GM21528 (cell line): ENCODE data around the gene GLIS1.

Experiments used
- ATAC-seq: cut with Tn5 transposase; IDR thresholded peaks from one replicate; pipeline ENCODE4 v1.9.1; 2021; ENCODE audit warnings: mild to moderate bottlenecking, moderate library complexity; ENCODE audit not compliant: unreplicated experiment, low FRiP score

Gene GLIS1

DNA sequence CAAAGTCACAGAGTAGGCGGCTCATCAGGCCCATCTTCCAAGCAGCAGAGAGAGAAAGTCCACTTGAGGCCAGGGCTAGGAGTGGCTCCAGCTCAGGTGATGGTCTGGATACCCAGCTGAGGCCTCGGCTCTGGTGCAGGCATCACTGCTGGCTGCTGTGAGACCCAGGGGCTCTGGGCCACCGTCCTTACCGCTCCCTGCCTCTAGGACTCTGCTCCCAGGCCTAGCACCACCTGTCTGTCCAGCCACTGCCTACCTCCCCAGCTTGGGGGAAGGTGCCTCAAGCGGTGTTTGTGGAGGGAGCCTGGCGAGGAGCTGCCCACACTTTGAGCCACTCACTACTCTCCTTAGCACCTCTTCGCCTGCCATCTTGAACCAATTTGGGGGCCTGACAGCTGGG, 221.9 kb downstream of the GLIS1 start:
- ATAC-seq, result no peak

DNA sequence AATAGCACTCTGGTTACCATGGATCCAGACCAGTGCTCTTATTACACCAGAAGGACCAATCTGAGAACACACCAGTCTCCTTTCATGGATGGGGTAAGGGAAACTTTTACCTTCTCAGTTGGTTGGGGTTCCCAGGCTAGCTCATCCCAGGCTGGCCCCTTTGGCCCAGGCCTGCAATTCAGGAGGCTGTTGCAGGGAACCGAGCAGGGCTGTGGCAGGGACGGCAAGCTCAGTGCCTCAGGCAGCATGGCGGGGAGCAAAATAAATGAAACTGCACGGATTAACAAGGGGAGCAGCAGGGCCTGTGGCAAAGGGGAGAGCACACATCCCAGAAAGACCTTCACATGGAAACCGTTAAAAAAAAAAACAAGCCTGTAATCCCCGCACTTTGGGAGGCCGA, 222.8 kb downstream of the GLIS1 start:
- ATAC-seq, result no peak

DNA sequence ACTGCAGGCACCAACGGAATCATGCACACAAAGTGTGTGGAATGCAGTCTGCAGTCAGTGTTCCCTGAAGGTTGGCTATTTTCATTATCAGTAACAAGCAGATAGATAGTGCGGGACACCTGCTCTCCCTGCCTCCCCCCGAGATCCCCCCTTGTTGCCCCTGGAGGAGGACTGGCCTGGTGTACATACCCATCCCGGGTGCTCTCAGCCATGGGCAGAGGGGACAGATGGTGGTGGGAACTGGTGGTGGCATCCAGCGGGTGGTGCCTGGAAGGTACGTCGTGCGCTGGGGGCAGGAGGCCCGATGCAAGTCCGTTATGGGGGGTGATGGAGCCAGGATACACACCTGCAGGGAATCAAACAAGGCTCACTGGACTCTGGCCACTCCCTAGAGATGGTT, 224.5 kb downstream of the GLIS1 start:
- ATAC-seq, result no peak

DNA sequence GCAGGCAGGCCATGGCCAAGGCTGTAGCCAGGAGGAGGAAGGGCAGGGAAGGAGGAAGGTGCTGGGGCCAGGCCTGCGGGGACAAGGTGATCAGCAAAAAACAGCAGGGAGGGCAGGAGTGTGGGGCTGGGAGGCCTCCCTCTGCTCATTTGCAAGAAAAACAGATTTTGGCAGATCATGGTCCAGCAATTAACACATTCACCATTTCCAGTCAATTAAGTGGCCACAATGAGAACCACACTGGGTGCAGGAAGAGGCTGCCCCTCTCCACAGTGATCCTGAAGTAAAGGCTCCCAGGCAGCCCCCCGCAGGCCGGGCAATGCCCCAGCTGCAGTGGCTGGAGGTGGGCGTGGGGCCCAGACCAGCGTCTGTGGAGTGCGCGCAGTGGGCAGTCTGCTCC, 225.1 kb downstream of the GLIS1 start:
- ATAC-seq, result no peak

DNA sequence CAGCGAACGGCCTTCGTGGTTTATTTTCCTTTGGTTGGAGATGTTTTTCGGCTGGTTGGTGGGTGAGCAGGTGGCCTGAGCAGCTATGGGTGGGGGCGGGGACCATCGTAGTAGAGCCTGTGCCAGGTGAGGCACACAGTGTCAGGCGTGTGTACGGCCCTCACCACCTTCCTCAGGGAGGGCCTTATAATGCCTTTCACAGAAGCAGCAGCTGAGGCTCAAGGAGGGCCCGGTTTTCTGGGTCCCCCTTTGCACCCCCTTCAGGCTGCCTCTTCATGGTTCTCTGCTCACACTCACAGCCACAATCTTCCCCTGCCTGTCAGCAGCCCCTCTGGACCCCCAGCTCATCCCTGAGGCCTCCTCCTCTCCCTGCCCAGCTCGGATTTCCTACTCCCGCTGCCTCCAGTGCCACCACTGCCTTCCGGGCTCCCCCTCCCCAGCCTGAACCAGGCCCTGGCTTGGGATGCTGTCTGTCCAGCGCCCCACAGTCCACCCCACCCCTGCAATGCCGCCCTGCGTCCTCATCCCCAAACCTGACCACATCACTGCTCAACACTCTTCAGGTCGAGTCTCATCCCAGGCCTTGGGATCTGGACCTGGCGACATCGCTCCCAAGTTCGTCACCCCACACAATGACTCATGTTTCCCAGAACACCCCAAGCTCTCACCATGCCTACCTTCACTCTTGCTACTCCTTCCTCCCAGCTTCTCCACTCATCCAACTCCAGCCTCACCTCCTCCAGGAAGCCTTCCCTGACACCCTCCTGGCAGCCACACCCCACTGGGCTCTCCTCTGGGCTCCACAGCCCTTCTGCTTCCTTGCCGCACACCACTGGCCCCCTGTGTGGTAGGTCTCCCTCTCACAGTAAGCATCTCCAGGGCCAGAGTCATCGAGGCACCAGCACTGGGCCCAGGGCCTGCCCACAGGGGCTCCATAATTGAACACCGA, 225.9 kb downstream of the GLIS1 start:
- no peak for ATAC-seq

DNA sequence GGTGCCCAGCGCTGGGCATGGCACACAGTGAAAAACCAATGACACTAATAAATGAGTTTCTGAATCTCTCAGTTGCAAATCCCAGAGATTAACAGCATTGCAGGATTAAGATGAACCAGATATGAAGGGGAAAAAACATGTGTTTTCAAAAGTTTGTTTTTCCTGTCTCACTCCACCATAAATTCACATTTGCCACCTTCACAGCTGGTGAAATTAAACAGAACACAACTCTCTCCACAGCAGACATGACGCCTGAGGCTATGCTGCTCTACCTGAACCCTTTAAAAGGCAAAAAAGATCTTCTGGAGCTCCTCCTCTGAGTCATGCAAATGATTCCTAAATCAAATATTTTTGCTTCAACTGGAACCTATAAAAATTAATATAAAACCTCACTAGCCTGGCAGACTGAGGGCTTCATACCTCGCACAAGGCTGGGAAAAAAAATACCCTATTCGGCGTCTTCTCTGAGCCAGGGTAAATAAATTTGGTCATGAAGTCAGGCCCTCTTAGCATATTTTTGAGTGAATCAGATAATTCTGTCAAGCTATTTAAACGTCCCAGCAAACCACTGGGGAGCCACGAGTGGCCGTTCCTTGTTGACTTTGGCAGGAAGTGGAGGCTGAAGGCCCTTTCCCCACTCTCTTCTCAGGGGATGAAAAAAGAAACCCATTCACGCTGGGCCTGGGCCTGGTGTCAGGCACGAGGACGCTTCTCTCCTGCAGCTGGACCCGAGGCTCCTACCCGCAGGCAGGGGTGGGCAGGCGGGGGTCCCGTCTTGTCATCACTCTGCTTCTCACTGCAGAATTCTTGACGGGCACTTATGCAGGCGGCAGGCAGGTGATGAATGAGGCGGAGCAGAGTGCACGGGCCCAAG, 226.8 kb downstream of the GLIS1 start:
- ATAC-seq, result no peak

DNA sequence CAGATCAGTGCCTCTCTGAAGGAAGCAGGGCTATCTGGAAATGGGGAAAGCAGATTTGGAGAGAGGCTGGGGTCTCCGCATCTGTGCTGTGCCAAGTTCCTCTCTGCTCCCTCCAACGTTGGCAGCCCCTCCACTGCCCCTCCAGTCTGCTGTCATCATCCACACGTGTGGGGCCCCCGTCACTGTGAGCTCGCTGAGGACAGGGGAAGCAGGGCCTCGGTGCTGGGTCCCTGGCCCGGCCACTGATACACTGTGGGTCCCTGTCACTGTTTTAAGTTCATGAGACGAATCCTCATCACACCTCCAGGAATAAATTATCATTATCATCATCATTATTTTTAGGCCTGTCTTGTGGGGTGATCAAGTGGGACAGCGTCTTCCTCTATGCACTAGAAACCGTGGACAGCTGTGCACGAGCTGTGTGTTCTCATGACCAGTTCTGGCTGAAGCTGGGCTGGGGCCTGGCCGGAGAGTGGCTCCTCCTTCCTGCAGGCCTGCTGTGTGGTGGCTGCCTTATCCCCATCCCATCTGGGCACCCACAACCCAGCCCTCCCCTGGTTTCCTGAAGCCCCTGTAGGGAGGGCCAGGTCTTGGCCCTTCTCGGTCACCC, 227.5 kb downstream of the GLIS1 start:
- ATAC-seq, result no peak

DNA sequence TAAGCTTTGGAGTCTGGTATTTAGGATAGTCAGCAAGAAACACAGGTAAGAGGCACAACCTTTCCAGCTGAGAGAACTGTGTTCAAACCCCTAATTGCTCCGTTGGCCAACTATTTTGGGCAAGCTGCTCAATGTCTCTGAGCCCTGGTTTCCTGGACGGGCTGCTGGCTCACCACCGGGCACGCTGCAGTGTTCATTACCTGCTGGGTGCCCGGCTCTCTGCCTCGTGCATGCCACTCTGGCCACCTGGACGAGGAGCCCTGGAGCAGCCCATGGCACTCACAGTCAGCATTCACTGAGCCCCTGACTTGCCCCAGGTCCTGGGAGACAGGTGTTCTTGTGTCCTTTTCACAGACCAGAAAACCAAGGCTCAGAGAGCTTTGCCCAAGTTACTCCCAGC, 228.7 kb downstream of the GLIS1 start:
- ATAC-seq, result no peak

DNA sequence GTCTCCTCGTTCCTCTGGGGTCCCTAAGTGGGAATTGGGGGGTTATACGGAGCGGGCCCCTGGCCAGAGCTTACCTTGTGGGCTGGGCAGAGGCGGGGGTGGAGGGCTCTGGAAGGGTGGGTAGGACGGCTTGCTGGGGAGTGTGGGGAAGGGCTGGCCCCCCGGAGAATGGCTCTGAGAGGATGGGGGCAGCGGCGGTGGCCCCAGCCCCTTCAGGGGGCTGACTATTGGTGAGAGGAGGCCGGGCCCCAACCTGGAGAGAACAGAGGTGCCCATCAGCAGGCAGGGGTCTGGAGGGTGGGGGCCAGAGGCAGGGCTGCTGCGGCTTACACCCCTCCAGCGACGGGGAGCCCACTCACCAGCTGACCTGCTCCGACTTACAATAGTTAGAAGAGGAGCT, 229.2 kb downstream of the GLIS1 start:
- no peak for ATAC-seq

DNA sequence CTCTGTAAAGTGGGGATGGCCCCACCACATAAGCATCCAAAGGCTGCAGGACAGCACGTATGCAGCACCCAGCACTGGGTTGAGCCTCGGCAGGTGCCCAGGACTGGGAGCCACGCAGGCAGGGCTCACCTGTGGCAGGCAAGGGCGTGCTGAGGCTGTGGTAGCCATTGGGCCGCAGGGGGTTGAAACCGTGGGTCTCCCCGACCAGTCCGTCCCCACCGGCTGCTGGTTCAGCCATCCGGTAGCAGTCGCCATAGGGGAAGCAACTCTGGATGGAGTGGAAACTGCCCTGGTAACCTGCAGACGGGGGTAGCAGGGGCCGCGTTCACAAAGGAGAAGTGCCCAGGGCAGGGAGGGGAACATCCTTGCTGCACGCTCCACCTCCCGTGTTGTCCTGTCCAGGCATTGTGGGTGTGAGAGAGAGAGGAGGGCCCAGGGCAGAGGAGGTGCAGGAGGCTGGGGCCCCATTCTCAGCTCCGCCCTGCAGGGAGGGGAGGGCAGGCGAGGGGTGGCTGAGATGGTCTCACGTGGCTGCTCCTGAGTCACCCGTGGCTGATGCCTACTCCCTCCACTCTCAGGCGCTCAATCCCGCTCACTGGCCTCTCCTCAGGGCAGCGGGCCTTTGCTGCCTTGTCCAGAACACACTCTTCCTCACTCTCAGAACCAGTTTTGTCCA, 229.8 kb downstream of the GLIS1 start:
- no peak for ATAC-seq

DNA sequence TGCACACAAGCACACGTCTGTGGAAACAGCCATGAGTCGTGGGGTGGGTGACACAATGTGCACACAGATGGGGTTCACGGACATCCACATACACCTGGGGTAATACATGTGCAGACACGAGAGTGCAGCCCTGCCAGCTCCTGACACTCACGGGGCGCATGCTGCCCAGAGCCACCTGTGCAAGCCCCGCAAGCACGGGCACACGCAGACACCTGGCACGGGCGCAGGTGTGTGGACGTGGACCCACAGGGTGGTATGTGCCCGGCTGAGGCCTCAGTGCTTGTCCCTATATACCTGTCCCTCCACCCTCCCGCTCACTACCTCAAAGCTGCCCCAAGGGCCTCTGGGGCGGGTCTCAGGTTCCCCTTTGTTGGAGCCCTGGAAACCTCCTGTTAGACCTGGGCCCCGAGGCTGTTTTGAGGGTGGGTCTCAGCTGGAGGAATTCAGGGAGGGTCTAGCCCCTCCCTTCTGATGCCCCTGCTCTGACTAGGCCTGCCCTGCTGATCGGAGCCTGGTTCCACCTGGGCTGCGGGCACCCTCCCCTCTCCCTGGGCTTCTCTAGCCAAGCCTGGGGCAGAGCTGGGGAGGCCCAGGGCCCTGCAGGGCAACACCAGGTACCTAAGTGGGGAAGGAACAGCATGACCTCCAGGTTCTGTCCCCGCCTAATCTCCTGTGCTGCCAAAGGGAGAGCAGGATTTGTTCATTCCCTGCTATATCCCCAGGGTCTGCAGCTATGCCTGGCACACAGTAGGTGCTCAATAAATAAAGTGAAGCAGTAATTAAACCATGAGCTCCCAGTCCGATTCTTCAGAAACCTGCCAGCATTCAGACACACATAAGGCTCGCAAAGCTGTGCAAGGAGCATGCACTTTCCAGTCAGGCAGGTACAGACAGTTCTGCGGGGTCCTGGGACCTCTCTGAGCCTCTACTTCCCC, 230.6 kb downstream of the GLIS1 start:
- no peak for ATAC-seq

DNA sequence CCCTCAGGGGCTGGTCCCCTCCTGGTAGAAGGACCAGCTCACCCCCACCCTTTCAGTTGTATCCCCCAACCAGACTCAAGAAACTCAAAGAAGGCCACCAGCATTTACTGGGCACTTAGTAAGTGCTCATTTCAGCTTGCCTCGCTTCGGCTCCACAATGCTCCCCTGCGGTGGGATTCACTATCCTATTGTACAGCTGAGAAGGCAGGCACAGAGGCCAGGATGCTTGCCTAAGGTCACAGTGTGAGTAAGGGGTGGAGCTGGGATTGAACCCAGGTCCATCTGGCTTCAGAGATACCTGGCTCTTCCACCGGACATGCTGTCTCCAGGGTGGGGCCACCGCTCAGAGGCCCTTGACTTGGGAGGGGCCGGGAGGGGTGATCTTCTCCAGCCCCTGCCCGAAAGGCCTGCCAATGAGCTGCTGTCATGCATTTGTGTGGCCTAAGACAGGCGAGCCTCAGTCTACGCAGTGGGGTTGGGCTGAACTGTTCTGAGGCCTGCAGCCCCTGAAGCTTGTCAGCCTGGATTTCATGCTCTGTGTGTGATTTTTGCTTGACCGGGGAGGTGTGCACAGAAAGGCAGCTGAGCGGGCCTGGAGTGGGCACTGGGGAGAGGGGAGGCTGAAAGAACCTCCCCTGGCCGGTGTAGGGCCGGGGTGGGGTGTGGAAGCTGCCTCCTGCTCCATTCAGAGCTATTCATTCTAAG, 231.7 kb downstream of the GLIS1 start:
- no peak for ATAC-seq

DNA sequence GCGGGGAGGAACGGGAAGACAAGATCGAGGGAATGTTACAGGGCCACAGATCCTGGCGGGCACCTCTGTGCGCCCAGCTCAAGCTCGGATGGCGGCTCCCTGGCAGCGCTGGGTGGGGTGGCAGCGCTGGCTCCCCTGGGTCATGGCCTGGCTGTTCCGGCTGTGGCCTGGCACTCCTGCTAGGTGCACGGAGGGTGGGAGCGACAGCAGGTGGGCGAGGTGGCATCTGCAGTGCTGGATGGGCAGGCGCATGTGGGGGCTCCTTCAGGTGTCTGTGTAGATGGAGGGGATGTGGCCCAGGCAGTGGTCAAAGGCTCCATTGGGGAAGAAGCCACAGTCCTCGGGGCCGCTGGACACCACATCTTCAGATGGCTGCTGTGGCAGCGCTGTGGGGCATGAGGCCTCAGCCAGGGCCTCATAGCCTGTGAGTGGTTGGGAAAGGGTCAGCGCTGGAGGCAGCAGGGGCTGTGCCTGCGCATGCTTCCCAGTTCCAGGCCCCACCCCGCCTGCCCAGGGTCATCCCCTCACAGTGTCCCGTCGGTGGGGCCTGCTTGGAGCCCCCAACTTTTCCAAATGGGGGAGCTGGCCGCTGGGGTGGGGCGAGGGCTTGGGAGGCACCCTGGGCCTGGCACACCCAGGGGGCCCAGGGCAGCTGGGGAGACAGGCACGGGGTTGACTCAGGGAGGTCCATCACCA, 232.5 kb downstream of the GLIS1 start:
- no peak for ATAC-seq

DNA sequence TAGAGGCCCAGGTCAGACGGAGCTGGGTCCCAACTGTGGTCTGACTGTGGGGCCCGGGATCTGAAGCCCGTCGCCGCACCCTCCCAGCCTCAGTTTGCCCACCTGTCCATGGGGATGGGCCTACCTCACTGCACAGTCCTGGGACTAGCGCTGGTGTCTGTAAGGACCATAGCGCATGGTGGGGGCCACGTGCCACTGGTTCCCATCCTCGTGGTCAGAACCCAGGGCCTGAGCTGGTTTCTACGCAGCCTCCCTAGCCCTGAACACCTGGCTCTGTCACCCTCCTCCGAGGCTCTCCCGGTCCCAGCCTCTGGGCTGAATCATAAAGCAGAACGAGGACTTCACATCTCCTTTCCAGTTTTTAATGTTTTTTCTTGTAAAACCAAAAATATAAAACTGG, 233.1 kb downstream of the GLIS1 start:
- ATAC-seq, result no peak

DNA sequence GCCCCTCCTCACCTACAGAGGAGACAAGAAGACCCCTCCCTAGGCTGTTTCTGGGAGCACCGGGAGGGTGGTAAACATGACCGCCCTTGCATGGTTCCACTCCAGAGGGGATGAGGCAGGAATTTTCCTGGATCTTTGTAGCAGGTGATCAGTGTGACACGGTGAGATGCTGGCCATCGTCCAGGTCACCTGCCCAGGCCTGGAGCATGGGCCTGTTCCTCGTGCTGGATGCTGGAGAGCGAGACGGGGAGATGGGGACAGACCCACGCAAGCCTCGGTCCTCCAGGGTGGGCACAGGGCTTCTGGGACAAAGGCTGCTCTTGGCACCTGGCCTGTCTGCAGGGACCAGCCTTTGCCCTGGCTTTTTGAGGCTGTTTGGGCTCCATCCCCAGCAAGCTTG, 233.6 kb downstream of the GLIS1 start:
- ATAC-seq, result no peak

DNA sequence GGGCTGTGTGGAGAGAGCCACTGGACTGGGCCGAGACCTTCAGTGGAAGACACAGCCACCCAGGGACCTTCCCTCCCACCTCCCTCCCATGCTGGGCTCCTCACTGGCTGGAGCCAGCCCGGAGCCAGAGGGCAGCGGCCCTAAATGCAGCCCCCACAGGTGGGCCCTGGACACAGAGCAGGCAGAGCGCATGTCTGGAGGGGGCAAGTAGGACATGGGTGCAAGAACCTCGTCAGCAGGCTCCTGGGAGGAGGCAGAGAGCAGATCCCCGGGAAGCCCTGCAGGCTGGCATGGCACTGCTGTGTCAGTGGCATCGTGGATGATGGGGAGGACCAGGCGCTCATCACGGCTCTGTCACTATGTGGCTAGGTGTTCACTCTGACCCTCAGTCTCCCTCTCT, 234.1 kb downstream of the GLIS1 start:
- no peak for ATAC-seq

DNA sequence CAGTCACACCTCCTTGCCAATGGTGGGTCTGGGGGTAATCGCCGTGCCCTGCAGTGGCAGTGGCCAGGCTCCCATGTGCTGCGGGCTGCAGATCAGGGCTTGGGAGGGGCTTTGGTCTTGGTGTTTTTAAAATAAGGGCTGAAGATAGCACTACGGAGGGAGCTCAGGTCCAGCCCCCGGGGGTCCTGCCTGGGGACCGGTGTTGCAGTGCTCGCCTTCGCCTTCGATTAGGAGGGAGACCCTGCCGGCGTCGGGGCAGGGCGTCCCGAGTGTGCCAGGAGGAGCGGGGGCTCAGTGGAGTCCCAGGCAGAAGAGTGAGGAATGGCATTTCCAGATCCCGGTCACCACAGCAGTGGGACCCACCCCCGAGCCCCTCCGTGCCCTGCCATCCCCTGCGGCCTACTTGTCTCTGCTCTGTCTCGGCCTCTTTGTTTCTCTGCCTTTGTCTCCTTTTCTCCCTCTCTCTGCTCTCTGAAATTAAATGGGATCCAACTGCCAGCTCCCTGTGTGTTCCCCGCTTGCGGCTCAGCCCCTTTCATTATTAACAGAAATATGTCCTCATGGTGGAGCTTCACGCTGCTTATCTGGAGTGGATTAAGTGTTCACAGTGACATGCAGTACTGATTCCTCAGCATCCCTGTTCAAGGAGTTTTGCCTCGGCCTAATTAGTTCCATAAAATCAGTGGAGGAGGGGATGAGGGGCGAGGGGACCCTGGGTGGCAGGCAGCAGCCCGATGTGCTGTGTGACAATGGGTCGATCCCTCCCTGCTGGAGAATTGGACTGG, 235.3 kb downstream of the GLIS1 start:
- no peak for ATAC-seq
